Omental fat pad (tissue), 4 donors: ENCODE results near the gene MAPK12. TPM values are rescaled to one million over a fixed set of nuclear protein-coding genes. Genes with fewer than 3 reads are reported as not detected.

Experiments used
- ATAC-seq: fragments of 150-250 bp; one replicate; pipeline ENCODE4 v1.9.1; 2016; ENCODE audit warnings: mild to moderate bottlenecking, moderate library complexity; ENCODE audit not compliant: low FRiP score
- DNase-seq: peaks from one replicate; pipeline ENCODE4 v3.0.0-alpha.2; 2019; ENCODE audit warnings: low spot score
- total RNA-seq, 4 donors: library from RNA; depleted of rRNA; stranded (reverse); fragments of >200 nt; gene quantifications; one replicate each; pipeline ENCODE4 v1.1.0, GENCODE V29; 2016
- TF ChIP-seq, protein P1 (sequence below), 3 donors: fragments of 450-650 bp; IDR thresholded peaks; one replicate each; pipeline ENCODE4 v1.5.1; 2016 to 2017; ENCODE audit warnings: antibody characterized with exemption in 3 of 3, mild to moderate bottlenecking in 3 of 3, moderate library complexity in 2 of 3

Gene MAPK12
- total RNA-seq, 4 donors from 2014 or later = 7.9 to 31.1 (median 17.8) TPM

DNA sequence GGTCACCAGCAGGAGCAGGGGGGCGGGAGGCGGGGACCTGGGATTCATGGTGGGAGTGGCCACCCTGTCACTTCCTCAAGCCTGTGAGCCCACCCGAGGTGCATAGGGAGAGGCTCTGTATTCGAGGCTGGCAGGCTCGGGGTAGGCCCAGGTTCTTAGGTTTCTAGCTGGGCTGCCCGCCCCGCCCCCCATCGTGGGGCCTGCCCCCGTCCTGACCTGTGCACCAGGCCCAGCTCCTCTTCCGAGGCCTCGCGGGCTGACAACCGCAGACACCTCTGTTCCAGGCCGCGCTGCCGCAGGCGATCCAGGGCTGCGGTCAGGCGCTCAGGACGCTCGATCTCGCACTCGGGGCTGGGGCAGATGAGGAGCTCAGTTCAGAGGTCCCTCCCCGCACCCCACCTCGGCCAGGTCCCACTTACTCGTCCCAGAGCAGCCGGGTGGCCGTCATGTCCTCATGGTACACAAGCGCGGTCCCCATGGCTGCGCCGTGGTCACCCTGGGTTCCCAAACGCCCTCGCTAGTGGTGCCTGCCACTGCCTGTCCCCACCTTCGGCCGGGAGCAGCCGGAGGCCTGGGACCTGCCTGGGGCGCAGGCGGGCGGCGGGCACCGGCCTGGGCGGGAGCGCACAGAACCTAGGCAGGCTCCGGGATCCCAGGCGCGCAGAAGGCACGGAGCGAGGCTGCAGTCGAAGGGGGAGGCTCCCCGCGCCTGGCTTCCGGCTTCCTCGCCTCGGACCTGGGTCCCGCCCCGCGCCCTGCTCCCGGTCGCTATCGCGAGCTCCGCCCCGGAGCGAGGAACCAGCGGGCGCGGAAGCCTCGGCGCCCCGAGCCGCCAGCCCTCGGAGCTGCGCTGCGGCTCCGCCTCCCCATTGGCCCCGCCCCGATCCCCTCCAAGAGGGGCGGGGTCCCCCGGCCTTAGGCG lies 10.7 kb downstream of the MAPK12 start, which contains the start of gene HDAC10:
TSS of gene HDAC10 (minus strand) at position 711 of the 922 bp plus-strand sequence. CDS start at position 478, 233 bp downstream.
- ATAC-seq (peak; percentile 65), DNase-seq (no peak)
- TF ChIP-seq, protein P1, sequence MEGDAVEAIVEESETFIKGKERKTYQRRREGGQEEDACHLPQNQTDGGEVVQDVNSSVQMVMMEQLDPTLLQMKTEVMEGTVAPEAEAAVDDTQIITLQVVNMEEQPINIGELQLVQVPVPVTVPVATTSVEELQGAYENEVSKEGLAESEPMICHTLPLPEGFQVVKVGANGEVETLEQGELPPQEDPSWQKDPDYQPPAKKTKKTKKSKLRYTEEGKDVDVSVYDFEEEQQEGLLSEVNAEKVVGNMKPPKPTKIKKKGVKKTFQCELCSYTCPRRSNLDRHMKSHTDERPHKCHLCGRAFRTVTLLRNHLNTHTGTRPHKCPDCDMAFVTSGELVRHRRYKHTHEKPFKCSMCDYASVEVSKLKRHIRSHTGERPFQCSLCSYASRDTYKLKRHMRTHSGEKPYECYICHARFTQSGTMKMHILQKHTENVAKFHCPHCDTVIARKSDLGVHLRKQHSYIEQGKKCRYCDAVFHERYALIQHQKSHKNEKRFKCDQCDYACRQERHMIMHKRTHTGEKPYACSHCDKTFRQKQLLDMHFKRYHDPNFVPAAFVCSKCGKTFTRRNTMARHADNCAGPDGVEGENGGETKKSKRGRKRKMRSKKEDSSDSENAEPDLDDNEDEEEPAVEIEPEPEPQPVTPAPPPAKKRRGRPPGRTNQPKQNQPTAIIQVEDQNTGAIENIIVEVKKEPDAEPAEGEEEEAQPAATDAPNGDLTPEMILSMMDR (IDR thresholded peaks at IDR 0.05) = no peak

- no peak for ATAC-seq
- no peak for DNase-seq
- TF ChIP-seq, protein P1 (IDR thresholded peaks at IDR 0.05) = no peak
Measured at GRCh38 chr22:50250249-50250554, 11.3 kb downstream of the MAPK12 start.

- TF ChIP-seq, protein P1 (IDR thresholded peaks at IDR 0.05) = no peak
- DNase-seq (no peak), ATAC-seq (no peak)
Measured at GRCh38 chr22:50249341-50250248, 11.9 kb downstream of the MAPK12 start.

DNA sequence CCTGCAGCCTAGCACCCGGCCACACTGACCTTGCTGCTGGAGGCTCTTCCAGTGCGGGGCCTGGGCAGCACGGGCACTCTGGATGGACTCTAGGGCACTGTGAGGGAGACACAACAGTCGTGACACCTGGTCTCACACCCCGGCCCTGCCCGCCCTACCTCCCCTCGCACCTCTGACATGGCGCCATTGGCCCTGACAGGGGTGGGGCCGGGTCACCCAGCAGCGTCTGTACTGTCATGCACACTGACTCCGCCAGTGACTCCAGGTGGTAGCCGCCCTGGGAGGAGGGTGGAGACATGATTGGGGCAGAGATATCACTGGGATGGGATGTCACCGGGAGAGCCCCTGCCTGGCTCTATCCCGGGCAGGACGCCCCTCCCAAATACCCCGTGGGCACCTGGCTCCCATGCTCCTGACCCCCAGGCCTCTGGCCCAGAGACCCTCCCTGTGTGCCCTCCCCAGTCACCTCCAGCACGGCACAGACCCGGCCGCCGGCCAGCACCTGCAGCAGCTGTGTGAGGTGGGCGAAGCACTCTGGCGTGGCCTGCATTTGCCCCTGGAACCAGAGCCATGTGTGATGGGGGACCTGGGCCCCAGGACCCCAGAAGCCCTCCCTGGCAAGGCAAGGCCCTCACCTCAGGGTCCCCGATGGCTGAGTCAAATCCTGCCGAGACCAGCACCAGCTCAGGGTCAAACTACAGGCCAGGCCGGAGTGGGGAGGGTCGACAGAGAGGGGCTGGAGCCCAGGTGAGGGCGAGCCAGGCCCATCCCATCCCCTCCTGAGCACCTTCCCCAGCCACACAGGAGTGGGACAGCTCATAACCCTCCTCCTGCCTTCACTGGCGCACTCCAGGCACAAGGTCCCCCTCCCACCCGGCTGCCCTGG lies 13.0 kb downstream of the MAPK12 start:
- ATAC-seq = no peak
- DNase-seq = no peak
- TF ChIP-seq, protein P1 (IDR thresholded peaks at IDR 0.05) = no peak

- TF ChIP-seq, protein P1 (IDR thresholded peaks at IDR 0.05) = no peak
- DNase-seq (no peak), ATAC-seq (no peak)
Measured at GRCh38 chr22:50247748-50248147, 13.7 kb downstream of the MAPK12 start.
